ENCODE data around the gene C10orf105.

C10orf105 gene

DNA sequence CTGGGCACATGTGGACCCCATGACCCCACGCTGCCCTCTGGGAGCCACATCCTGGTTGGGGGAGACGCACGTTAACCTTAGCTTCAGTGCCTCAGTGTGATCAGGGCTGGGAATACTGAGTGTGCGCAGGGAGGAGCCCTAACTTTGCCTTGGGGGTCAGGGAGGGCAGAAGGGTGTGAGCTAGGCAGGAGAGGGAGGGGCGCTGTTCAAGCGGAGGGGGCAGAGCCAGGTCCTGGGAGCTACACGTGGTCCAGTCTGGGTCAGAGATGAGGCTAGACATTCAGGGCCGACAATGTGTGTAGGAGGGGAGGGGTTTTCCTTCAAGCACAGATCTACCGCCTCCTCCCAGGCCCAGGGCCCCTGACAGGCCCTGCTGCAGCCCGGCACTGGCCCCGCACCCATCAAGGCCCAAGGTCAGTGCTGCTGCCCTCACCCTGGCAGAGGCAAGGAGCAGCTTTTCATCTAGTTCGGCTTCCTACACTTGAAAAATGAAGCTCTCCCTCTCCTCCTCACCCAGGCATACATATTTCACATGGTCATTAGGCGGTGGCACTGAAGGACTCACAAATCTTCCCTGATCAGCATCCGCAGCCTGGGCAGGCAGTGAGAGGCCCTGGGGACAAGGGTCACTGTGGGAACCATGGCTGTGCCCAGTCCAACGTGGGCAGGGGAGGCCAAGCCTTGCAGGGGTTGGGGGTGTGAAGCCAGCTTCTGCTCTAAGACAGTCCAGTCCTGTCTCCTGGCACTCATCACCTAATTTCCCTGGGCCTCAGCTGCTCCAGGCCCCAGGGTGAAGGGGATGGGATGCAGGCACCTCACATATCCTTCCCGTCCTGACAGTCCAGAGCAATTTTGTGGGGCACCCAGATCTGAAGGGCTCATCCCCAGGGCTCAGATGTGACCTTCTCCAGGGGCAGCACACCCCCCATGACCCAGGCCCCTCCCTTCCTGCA is 47.3 kb downstream of the C10orf105 start:
- DNase-seq = no peak

DNA sequence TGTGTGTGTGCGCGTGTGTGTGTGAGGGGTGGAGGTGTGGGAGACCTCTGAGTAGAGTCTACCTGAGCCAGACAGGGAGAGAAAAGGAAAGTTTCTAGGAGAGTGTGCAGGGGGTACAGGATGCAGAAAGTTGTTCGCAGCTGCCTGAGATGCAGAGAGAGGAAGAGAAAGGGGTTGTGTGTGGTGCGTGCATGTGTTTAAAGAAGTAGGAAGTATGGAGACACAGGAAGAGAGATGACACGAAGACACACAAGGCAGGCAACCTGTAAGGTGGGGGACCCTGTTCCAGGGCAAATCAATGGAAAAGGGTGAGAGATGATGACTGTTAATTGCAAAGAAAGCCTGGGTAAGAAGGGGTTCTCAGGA is 52.2 kb downstream of the C10orf105 start:
- no peak for DNase-seq

DNA sequence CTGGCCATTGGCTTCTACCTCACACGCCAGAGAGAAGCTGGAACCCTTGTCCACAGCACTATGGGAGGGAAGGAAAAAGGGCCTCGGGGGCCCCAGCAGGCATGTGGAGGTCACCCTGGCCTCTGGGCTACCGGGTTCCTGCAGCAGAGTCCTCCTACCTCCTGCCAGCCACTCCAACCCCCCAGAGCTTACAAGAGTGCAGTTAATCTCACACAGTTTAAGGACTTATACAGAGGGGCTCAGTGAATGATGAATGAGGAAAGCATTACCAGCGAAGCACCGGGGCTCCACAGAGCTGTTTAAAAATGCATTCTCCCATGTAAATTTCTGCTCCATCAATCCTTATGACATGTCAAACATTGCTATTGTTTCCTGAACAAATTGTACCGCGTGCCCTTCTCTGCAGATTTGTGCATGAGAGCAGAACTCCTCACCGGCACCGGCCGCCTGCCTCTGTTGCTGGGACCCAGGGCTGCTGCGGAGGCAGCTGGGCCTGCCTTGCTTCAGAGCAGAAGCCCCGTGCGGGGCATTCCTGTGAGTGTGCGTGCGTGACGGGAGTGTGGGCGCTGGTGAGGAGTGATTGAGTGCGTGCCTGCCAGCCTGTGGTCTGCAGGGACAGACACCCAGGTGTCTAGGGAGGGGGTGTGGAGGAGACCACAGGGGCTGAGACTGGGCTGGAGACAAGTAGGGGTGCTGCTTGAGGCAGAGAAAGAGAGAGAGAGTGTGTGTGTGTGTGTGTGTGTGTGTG is 52.8 kb downstream of the C10orf105 start:
- peak; percentile 88 for DNase-seq

DNA sequence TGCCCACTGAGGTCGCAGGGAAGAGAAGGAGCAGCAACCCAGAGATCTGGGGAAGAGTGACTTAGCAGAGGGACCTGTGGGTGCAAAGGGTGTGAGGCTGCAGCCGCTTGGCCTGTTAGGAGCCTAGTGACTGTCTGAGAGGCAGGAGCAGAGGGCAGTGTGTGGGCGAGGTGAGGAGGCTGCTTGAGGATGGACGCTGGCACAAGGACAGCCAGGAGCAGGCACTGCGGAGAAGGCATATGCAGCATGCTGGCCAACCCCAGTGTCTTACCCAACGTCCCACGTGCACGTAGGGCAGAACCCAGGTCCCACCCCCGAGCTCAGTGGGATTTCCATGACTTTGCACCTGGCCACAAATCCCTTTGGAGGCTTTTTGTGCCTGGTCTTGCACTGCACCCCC is 54.1 kb downstream of the C10orf105 start:
- no peak for DNase-seq

DNA sequence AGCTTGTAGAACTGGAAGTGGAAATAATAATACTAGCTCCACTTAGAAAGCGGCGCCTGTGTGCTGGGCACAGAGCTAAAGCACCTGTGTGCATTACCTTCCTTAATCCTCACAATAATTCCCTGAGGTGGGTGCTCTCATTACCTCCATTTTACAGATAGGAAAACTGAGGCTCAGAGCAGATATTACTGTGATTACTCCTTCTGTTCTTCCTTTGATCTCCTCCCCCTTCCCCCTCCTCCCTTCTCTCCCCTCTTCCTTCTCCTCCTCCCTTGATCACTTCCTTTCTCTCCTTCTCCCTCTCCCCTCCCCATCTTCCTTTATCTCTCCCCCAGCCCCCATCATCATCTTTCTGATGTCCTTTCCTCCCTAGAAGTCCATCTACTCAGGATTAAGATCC is 55.0 kb downstream of the C10orf105 start:
- no peak for DNase-seq

GRCh38 chr10:71663311-71663710 is 56.3 kb downstream of the C10orf105 start:
- DNase-seq = no peak

DNA sequence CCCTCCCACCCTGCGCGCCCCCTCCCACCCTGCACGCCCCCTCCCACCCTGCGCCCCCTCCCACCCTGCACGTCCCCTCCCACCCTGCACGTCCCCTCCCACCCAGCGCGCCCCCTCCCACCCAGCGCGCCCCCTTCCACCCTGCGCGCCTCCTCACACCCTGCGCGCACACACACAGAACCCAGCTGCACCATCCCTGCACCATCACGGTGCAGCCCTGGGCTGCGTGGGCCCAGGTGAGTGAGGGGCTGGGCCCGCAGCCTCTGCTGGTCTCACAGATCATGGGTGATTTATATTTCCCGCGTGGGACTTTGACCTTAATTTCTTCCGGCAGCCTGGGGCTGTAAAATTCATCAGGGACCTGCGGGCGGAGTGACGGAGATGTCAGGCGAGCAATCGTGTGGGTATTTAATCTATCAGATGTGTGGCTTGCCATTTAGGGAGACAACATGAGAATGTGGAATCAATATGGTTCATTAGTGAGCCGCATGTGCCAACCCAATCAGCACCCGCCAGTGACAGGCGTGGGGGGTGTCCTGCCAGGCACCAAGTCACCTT is 57.7 kb downstream of the C10orf105 start:
- no peak for DNase-seq
